HG03060 (cell line): ENCODE data around the gene NCS1.

Experiments used
- ATAC-seq: cut with Tn5 transposase; IDR thresholded peaks from one replicate; pipeline ENCODE4 v1.9.1; 2021; ENCODE audit warnings: low read depth, moderate number of reproducible peaks; ENCODE audit not compliant: unreplicated experiment

NCS1 gene

DNA sequence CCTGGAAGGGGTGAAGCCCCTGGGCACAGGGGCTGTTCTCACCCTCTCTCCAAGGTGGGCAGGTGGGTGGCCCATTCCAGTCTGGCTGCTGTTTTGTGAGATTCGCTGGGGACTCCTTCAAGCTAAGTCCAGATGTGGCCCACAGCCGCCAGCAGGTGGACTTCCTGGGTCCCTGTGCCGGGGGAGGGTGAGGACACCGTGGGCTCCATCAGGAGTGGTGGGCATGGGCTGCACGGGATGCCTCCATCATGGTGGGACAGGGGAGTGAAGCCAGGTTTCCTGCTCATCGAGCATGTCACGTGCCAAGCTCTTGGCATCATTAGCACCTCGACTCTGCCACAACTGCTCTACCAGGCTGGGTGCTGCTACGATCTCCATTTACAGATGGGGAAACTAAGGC is 1.8 kb downstream of the NCS1 start:
- no peak for ATAC-seq

DNA sequence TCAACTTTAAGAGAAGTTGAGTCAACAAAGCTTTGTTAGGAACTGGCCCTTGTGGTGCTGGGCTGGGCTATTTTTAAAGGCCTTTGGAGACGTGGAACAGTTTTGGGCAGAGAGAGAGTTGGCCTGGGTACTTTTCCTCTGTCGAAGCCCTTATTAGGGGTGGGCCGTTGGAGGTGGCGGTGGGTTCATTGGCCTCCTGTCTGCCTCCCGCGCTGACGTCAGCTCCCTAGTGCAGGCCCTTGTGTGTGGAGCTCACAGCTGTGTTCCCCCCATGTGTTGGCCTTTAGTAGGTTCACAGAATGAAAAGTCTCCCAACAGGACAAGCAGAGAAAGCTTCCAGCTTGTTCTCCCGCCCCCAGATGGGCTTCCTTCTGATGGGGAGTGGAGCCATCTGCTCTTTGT is 2.7 kb downstream of the NCS1 start:
- no peak for ATAC-seq

DNA sequence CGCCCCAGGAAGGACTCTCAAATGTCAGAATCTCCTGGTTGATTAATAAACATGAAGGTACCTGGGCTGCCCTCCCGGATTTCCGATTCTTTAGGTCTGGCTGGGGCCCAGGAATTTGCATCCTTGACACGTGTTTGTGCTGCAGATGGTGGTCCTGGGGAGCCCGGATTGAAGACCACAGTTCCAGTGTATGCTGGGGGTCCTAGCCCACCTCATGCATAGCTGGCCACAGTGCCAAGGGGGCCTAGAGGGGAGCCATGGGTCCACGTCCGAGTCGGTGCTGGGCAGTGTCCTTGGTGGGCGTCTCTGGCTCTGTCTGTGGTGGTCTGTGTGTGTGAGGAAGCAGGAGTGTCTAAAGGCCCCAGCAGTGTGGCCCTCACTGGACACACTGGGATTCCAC is 3.2 kb downstream of the NCS1 start:
- ATAC-seq = no peak

DNA sequence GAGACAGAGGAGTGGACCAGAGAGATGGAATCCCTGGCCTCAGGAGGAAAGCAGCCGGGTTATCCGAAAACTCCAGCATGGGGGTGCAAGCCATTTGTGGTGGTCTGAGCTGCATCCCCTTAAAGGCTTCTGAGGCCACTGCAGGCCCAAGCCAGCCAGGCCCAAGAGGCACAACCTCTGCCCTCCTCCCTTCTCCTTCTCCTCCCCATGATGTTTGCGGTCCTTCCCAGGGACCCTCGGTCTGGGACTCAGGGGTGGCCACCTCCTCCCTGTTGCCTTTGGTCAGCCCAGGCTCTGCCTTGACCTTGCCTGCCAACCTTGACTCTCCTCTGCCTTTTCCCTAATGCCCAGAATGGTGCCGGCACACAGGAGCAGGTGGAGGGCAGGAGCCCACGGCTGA is 4.6 kb downstream of the NCS1 start:
- no peak for ATAC-seq

DNA sequence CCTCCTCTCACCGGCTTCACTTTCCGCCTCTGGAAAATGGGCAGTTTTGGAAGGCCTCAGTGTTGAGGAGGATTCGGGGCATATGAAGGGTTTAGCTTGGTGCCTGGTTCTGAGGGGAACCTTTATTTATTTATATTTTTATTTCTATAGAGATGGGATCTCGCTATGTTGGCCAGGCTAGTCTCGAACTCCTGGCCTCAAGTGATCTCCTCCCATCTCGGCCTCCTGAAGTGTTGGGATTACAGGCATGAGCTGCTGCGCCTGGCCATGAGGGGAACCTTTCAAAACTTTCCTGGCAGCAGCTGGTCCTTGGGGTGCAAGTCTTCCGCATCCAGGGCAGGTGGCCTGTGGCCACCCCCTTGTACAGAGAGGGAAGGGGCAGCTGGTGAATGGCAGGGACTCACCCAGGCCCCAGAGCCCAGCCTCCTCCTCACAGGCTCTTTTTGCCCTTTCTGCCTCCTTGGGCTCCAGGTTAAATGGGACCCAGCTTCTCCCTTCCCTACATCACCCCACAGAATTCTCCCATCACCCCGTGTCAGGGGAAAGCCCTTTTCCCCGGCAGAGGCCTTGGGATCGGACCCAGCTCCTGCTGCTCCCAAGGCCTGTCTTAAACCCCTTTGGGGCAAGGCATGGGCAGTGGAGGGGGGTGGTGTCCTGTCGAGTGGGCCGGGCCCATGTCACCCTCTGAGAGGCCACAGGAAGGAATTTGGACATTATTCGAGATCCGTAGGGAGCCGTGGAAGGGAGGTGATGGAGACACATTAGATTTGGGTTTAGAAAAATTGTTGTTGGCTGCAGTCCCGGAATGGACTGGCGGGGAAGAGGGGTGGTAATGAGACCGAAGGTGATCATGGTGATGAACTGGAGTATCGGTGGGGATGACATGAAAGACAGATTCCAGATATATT is 5.9 kb downstream of the NCS1 start:
- ATAC-seq = no peak

DNA sequence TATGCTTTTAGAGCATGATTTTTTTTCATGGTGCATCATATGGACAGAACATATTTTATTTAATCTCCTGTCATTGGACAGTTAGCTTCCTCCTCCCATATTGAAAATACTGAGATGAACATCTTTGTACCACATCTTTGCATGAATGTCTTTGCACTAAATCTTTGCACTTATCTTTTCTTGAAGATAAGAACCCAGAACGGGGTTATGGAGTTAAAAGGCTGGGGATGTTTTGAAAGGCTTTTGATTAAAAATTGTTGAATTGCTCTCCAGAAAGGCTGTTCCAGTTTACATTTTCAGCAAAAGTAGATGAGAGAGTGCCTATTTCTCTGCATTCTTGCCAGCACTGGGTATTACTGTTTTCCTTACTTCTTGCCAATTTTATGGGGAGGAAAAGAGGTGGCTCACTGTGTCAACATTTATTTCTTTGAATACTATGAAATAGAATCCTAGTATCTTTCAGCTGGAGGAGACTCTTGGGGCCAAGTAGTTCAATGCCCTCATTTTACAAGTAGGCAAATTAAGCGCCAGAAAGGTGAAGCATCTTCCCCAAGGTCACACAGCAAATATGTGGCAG is 7.2 kb downstream of the NCS1 start:
- ATAC-seq = no peak

DNA sequence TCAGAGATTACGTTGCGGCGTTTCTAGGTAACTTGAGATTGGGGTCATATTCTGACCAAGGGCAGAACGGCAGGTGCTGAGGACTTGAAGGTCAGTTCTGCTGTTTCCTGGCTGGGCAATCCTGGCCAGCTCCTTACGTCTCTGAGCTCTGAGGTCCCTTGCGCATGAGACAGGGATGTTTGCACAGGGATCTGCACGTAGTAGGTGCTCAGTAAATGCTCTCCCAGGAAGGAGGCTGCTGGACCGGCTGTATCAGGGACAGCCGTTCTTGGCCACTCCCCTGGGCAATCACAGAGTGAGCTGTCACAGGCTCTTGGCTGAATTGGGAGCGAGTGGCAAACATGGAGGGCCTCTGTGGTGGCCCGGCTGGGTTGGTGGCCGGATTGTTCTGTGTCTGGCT is 8.3 kb downstream of the NCS1 start:
- no peak for ATAC-seq

DNA sequence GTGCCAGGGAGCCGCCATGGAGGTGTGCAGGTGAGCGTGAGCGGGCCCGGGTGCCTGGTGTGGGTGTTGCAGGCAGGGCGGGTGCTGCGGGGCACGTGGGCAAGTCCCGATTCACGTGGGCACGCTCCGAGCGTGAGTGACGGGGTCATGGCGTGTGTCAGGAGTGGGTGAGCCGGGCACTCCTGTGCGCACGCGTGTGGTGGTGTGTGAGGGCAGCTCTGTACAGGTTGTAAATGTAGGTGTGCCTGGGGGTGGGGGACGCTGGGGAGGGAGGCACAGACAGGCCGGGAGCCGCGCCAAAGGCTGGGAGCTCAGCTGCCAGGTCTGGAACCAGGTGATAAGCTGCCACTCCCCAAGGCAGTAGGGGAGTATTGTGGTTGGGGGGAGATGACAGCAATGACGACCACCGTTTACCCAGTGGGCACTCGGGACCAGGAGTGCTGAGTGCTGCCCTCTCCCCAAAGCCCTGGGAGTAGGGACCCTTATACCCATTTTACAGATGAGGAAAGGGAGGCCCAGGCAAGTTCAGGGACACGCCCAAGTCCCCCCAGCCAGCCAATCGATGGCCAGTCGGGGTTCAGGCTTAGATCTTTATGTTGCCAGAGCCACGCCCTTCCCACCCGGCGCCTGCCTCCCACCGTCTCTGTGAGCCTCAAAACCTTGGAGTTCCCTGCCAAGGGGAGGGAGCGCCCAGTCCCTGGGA is 9.6 kb downstream of the NCS1 start:
- ATAC-seq = no peak

DNA sequence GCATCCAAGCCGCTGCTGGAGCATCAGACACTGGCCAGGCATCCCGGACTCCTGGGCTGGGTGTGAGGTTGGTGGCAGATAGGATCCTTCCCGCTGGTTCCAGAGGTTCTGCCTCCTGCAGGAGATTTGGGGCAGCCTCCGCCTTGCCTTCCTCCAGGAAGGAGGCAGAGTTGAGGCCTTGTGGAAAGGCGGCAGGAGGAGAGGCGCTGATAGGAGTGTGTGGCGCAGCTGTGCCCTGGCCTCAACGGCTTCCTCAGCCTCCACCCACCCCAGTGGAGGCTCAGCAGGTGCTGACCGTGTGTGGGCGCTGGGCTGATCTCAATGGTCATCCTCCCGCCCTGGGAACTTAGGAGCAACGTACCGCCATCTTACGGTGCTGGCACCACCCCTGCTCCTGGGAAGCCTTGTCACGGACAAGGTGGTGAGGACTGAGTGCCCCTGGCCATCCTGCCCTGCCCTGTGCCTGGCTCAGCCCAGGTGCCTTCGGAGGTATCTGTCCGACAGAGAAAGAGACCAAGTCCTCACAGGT is 10.2 kb downstream of the NCS1 start:
- no peak for ATAC-seq

DNA sequence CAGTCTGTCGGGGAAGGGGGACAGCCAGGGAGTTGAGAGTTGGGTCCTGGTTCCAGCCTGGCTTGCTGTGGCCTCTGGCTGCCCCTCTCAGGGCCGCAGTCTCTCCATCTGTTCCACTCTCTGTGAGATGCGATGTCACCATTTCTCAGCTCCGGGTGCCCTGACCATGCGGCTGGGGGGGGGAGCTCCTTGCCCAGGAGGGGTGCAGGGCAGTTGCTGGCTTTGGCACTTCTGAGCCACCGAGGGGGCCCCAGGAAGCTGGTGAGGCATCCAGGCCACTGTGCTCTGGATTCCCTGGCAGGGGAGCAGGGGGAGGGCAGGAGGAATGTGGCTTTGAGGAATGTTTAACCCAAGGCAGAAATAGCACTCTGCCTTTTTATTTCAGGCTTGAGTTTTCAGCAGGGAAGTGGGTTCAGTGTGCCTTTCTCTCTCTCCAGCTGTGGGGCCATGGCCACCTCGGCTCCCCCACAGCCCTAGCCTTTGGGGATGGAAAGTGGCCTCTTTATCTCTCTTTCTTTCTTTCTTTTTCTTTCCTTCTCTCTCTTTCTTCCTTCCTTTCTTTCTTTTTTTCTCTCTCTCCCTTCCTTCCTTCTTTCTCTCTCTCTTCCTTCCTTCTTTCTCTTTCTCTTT is 11.0 kb downstream of the NCS1 start:
- ATAC-seq = no peak

DNA sequence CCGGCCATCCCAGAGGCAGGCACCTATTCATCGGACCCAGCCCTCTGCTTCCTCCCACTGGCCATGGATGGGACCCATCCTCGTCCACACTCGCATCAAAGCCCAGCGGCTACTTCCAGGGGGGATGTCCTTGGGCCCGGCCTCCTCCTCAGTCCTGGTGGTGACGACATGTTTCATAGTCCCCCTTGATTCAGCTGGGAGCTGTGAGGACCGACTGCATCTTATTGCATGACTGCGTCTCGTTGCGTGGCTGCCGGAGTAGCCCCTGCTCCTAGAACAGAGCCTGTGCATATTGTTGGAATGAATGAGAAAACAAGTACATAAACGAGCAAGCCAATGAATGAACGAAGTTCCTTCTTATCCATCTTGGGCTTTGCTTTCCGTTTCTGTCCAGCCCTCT is 12.8 kb downstream of the NCS1 start:
- no peak for ATAC-seq

DNA sequence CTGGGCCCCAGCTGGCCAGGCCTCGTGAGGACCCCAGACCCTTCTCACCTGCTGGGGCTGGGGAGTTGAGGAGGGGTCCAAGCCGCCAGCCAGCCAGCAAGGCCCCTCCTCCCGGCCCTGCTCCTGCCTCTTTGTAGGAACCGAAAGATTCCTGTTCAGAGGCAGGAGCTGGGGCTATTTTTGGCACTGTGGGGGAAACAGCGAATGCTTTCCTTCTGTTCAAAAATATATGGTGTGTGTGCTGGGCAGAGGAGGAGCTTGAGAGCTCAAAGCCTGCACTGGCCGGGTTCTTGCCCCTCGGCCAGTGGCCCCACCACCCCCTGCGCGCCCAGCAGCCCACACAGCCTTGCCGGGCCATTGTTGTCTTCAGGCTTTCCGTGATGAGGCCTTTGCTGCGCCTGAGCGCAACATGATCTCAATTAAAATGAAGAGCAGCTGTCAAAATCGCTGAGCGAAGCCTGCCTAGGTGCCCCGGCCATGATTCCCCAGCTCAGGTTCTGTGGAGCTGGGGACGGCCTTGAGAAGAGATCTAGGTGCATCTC is 13.4 kb downstream of the NCS1 start:
- ATAC-seq = no peak

DNA sequence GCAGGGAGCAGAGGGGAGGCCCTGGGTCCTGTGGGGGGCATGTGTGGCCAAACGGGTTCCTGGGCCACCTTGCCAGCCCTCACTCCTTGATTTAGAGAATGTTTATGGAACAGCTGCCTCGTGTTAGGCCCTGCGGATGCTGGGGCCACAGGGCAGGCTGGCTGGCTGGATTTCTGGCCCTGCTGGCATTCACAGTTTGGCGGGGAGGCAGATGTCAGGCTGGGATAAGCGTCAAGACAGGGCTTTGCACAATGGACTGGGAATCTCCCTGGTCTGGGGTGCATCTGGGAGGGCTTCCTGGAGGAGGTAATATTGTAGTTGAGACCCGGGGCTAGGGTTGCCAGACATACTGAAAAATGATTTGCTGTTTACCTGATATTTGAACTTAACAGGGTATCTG is 13.8 kb downstream of the NCS1 start:
- no peak for ATAC-seq

DNA sequence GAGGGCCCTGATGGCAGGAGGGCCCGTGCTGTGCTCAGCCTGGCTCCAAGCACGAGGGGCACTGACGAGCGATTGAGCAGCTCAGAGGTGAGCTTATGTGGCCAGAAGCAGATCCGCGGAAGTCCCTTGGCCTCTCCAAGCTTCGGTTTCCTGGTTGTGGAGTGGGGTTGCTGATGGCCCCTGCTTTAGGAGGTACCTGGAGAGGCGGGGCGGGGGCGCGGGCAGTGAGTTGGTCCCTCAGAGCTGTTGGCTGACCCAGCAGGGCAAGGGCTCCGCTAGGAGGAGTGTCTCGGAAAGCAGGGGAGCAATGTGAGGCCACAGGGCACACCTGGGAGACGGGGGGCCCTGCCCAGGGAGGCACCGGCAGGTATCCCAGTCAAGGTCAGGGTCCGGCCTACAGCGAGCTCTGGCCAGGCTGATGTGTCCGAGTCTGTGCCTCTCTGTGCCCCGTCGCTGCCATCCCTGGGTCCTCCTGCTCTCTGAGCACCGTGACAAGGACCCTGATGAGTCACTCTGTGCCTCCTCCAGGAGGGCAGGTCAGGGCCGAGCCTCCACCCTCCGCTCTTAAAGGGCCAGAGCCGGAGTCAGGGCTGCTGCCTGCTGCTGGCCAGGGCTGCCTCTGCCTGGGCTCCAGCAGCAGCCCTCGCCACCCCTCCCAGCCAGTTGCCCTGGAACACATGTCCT is 14.8 kb downstream of the NCS1 start:
- no peak for ATAC-seq

DNA sequence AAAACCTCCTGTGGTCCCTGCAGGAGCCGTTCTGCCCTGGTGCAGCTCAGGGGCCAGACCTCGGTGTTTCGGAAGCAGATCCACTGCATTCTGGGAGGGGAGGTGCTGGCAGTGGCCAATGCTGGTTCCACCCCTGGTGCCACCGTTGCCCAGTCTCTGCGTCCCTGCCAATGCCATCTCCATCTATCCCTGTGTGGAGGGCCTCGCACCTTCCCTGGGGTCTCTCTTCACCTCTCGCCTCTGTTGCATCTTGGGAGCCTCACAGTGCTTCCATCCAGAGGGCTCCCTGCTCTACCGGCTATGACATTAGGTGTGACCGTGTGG is 15.3 kb downstream of the NCS1 start:
- no peak for ATAC-seq

DNA sequence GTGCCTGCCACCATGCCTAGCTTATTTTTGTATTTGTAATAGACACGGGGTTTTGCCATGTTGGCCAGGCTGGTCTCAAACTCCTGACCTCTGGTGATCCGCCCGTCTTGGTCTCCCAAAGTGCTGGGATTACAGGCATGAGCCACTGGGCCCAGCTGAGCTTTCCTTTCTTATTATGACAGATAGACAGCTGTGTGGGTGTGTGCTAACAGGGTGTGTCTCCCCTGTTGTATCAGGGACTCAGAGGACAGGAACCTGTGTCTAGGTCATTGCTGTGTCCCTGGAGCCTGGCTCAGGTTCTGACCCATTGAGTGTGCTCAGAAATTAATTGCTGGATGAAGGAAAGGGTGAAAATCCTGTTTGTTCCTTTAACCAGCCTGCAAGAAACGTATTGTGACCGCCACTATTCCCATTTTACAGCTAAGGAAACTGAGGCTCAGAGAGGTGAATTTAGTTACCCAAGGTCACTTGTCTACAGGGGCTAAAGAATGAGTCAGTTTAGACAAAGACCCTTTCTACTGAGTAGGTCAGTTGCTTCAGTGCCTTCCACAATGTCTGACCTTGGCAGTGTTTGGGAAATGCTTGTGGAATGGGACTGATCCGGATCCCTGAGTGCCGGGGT is 16.8 kb downstream of the NCS1 start:
- ATAC-seq = no peak

DNA sequence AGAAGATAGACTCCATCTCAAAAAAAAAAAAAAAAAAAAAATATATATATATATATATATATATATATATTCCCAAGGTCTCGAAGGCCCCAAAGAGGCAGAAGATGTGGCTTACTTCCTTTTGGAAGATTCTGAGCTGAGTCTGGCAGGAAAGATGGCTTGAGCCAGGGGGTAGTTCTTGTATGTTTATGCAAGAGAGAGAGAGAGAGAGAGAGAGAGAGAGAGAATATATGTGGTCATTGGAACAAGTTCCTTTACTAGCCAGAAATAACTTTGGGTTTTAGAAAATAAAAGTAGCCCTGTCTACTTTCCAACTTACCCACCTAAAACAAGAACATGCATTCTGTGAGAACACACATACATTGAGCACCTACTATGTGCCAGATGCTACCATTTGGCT is 17.6 kb downstream of the NCS1 start:
- ATAC-seq = no peak

DNA sequence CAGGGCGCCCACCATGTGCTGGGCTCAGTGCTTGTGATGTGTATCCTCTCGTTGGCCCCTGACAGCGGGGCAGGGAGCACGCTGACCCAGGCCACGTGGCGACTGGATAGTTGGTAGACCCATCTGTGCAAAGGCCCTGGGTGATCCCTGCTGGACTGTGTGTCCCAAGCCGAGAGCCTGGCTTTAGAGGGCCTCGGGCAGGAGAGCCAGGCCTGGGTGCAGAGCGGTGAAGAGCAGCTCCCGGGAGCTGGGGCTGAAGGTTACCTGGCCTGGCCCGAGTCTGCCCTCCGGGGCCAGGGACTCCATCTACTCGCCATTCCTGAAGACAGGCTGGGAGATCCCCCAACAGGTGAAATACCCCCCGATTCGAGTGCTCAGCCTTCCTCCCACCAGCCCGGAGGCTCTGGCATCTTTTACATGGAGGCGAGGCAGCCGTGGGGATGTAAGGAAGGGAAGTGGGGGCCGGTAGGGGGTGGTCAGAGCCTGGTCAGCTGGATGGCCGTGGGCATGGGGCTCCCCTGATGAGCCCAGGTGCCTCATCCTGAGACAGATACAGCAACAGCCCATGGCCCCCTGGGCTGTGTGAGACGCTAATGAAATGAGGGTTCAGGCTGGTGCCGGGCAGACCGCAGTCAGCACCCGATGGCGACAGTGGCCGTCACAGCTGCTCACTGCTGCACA is 19.0 kb downstream of the NCS1 start:
- no peak for ATAC-seq

DNA sequence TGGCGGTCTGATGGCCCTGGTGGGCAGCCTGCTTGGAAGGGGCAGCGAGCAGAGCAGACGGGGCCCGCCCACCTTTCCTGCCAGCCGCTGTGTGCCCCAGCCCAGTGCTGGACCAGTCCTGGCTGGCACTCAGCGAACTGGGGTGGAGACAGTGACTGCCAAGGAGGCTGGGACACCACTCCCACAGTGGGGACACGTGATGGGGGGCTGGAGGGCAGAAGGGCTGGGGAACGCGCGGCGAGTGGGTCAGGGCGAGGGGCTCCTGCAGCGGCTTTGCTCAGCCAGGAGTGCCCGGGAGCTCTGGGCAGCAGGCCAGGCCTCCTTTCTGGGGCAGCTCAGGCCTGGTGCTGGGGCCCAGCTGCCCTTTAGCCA is 19.5 kb downstream of the NCS1 start:
- ATAC-seq = no peak
